Stomach (tissue), 4 donors: Measurements from ENCODE around the gene ZNF653.

Experiments used
- EP300 ChIP-seq: sonication (generic); formaldehyde crosslinking; IDR thresholded peaks from one replicate; pipeline ENCODE4 v1.6.1; 2017; ENCODE audit warnings: antibody characterized with exemption
- POLR2A ChIP-seq, 4 donors: fragments of 450-650 bp; IDR thresholded peaks; one replicate each; pipeline ENCODE4 v1.6.1; 2016; ENCODE audit warnings: antibody characterized with exemption in 4 of 4, control low read depth in 2 of 4, mild to moderate bottlenecking in 1 of 4, moderate library complexity in 1 of 4
- TF ChIP-seq, protein P1 (sequence below), 7 experiments: fragments of 450-650 bp in 4 of 7; fragments of 200-600 bp in 3 of 7; sonication (generic) in 3 of 7; IDR thresholded peaks; one replicate each; pipeline ENCODE4 v1.5.1; 2016 to 2019; ENCODE audit warnings: antibody characterized with exemption in 7 of 7, control low read depth in 2 of 7, mild to moderate bottlenecking in 1 of 7

DNA sequence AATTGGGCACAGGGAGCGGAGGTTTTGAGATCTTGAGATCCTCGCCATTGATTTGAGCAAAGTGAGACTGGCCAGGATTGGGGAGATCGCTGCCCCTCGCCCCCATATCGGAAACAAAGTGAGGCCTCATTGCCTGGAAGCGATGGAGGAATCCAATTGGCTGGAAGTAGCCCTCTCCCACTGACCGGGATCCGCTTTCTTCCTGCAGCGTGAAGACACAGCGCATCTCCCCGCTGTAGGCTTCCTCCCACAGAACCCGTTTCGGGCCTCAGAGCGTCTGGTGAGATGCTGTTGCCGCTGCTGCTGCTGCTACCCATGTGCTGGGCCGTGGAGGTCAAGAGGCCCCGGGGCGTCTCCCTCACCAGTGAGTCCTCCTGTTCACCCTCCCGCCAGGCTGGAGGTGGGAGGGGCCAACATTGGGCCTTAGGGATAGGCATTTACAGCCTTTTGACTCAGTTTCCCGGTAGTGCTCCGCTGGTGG is 69.8 kb downstream of the ZNF653 start:
- TF ChIP-seq, protein P1, sequence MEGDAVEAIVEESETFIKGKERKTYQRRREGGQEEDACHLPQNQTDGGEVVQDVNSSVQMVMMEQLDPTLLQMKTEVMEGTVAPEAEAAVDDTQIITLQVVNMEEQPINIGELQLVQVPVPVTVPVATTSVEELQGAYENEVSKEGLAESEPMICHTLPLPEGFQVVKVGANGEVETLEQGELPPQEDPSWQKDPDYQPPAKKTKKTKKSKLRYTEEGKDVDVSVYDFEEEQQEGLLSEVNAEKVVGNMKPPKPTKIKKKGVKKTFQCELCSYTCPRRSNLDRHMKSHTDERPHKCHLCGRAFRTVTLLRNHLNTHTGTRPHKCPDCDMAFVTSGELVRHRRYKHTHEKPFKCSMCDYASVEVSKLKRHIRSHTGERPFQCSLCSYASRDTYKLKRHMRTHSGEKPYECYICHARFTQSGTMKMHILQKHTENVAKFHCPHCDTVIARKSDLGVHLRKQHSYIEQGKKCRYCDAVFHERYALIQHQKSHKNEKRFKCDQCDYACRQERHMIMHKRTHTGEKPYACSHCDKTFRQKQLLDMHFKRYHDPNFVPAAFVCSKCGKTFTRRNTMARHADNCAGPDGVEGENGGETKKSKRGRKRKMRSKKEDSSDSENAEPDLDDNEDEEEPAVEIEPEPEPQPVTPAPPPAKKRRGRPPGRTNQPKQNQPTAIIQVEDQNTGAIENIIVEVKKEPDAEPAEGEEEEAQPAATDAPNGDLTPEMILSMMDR (IDR thresholded peaks at IDR 0.05), result no peak
- TF ChIP-seq POLR2A (IDR thresholded peaks at IDR 0.05) (no peak), EP300 (no peak)
